Measurements from ENCODE around the gene SLC25A45. TPM values are rescaled to one million over a fixed set of nuclear protein-coding genes. Genes with fewer than 3 reads are reported as not detected.

The SLC25A45 gene, protein sequence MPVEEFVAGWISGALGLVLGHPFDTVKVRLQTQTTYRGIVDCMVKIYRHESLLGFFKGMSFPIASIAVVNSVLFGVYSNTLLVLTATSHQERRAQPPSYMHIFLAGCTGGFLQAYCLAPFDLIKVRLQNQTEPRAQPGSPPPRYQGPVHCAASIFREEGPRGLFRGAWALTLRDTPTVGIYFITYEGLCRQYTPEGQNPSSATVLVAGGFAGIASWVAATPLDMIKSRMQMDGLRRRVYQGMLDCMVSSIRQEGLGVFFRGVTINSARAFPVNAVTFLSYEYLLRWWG
- total RNA-seq (2021), result 1.1 and 1.6 TPM in 2 replicates
- long read RNA-seq, partial matches to known transcripts, result 0 of 2 reads
- long read RNA-seq, other reads (novel, unspliced or antisense), result 2 of 2 reads

DNA sequence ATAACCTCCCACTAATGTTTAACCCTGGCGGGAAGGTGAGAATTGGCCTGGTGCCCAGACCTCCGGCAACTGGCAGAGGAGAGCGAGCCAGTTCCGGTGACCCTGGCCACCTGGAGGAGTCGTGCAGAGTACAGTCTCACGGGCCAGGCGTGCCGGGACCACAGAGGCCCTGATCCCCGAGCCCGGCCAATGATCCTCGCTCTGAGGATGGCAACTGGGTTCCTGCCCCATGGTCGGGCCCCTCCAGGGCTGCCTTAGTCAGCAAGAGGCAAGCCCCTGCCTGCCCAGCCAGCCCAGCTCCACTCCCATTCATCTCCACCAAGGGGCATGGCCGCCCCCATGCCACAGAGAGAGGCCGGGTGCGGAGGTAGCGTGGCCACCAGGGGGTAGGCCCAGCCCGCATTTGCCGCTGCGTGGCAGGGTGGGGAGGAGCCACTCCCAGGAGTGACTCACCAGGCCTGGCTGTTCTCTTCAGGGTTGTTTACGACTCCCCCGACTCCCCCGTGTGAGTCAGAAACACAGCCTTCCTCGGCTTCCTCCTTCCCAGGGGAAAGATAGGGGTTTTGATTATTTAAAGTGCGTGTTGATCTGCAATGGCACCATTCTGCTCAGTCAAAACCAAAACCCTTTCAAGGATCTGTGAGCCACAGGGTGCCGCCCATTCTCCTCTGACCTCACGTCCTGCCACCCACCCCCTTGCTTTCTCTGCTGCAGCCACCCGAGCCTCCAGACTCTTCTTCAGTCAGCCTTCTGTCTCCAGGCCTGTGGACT, at the start of gene SLC25A45:
Gene SLC25A45 (minus strand): TSS at position 614 of the 771 bp plus-strand sequence. CDS start 695 bp downstream, outside the sequence.
- no peaks in the 10 kb centered on the region for H3K27me3 ChIP-seq (ENCODE audit: insufficient read depth, low read length)
- no peak within 1 kb of the TSS for H2AK5ac ChIP-seq (ENCODE audit: insufficient read length, low read length)
- no peaks in the 10 kb centered on the region for H3K23me2 ChIP-seq (ENCODE audit: insufficient read length, low read depth, low read length, poor library complexity, severe bottlenecking)
- peak within 1 kb of the TSS; percentile 35 for H3K18ac ChIP-seq (ENCODE audit: insufficient read length, low read depth, low read length)
- Mint-ChIP-seq H3K36me3 (ENCODE audit: insufficient read depth in 1 of 3, low read depth in 3 of 3) (no peaks in the 10 kb centered on the region), H3K4me1 (peaks cover 17 to 18% of the 10 kb centered on the region in 2 experiments), H3K9me3 (no peaks in the 10 kb centered on the region), H3K27ac (peak within 1 kb of the TSS; percentile 81 to 96 (median 91); a peak in 5 of 7 replicates), H3K4me3 (peak within 1 kb of the TSS; percentile 18 to 25; a peak in 4 of 5 replicates), H3K27me3 (ENCODE audit: low read depth) (peaks cover 4% of the 10 kb centered on the region)
- 0 out of 2 replicates have a peak, but pooled peaks cover 2% of the 10 kb centered on the region for H3K4me1 ChIP-seq (ENCODE audit: insufficient read depth, low read length)
- no peaks in the 10 kb centered on the region for H3K79me1 ChIP-seq (ENCODE audit: insufficient read depth, low read depth, low read length, poor library complexity, severe bottlenecking)
- no peak within 1 kb of the TSS for H3T11ph ChIP-seq (ENCODE audit: low read length)
- H2BK15ac ChIP-seq (ENCODE audit: low read depth, low read length), result no peak within 1 kb of the TSS
- H3K27ac ChIP-seq (ENCODE audit: insufficient read length, low read depth, low read length), result no peak within 1 kb of the TSS
- H3K9me3 ChIP-seq (ENCODE audit: control insufficient read depth, low read depth, low read length), result no peaks in the 10 kb centered on the region
- H2BK5ac ChIP-seq (ENCODE audit: insufficient read length, low read length), result no peak within 1 kb of the TSS
- H3K56ac ChIP-seq (ENCODE audit: insufficient read length, low read depth, low read length), result no peak within 1 kb of the TSS
- TF ChIP-seq, protein P1, sequence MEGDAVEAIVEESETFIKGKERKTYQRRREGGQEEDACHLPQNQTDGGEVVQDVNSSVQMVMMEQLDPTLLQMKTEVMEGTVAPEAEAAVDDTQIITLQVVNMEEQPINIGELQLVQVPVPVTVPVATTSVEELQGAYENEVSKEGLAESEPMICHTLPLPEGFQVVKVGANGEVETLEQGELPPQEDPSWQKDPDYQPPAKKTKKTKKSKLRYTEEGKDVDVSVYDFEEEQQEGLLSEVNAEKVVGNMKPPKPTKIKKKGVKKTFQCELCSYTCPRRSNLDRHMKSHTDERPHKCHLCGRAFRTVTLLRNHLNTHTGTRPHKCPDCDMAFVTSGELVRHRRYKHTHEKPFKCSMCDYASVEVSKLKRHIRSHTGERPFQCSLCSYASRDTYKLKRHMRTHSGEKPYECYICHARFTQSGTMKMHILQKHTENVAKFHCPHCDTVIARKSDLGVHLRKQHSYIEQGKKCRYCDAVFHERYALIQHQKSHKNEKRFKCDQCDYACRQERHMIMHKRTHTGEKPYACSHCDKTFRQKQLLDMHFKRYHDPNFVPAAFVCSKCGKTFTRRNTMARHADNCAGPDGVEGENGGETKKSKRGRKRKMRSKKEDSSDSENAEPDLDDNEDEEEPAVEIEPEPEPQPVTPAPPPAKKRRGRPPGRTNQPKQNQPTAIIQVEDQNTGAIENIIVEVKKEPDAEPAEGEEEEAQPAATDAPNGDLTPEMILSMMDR (conservative IDR thresholded peaks at IDR 0.05), result peak; percentile 59; the same call in 2 of the 3 replicates
- no CpG with 5 or more reads among the region's 27 CpGs for WGBS (ENCODE audit: extremely low coverage, insufficient read length, low lambda C conversion rate)
- H2BK12ac ChIP-seq (ENCODE audit: insufficient read length, low read depth, low read length), result no peak within 1 kb of the TSS
- H3K4ac ChIP-seq (ENCODE audit: low read depth, low read length), result no peak within 1 kb of the TSS
- no peak within 1 kb of the TSS for H2BK120ac ChIP-seq (ENCODE audit: low read depth, low read length, poor library complexity, severe bottlenecking)
- peak within 1 kb of the TSS; percentile 67 for H2AFZ ChIP-seq (ENCODE audit: low read length)
- no peak within 1 kb of the TSS for H4K8ac ChIP-seq (replicated peaks; ENCODE audit: insufficient read length, low read depth, low read length)
- H4K5ac ChIP-seq (ENCODE audit: insufficient read length, low read depth, low read length), result no peak within 1 kb of the TSS
- H4K20me1 ChIP-seq (ENCODE audit: control insufficient read depth, insufficient read depth, insufficient read length), result no peaks in the 10 kb centered on the region
- peak; percentile 81 for DNase-seq
- H3K4me2 ChIP-seq (ENCODE audit: insufficient read depth, insufficient read length, low read length), result peak within 1 kb of the TSS; percentile 26
- no peaks in the 10 kb centered on the region for H3K79me2 ChIP-seq (ENCODE audit: insufficient read depth, low read length)
- peak within 1 kb of the TSS; percentile 7 for H3K14ac ChIP-seq (ENCODE audit: insufficient read depth, low read length)
- no peak within 1 kb of the TSS for H2BK20ac ChIP-seq (ENCODE audit: low read depth, low read length, poor library complexity, severe bottlenecking)
- H3K23ac ChIP-seq (ENCODE audit: insufficient read length, low read depth, low read length), result no peak within 1 kb of the TSS
- H4K91ac ChIP-seq (ENCODE audit: insufficient read length, low read depth, low read length), result no peak within 1 kb of the TSS
- no peak within 1 kb of the TSS for H3K9ac ChIP-seq (ENCODE audit: extremely low read depth, insufficient read length, low read length)

Measured in H9 (cell line).